OCI-LY1 (cell line): Measurements from ENCODE around the gene LRRC51.

ENCODE experiments used
- H2AFZ ChIP-seq: fragments of 200-600 bp; sonication (generic), shearing (Covaris generic); 2 replicates; pipeline ENCODE4 v1.6.0; 2014; ENCODE audit warnings: antibody characterized with exemption, mild to moderate bottlenecking, low read length
- H3F3A ChIP-seq: fragments of 200-600 bp; sonication (generic), shearing (Covaris generic); 2 replicates; pipeline ENCODE4 v1.6.0; 2014; ENCODE audit warnings: mild to moderate bottlenecking, antibody characterized with exemption, low read length, moderate library complexity; ENCODE audit not compliant: insufficient read depth
- H3K27ac ChIP-seq: fragments of 200-600 bp; sonication (generic); 2 replicates; pipeline ENCODE4 v1.5.1; 2014; ENCODE audit warnings: low read length, mixed run types, mild to moderate bottlenecking, low read depth; ENCODE audit not compliant: poor library complexity, severe bottlenecking
- H3K27me3 ChIP-seq: fragments of 200-600 bp; sonication (generic); 2 replicates; pipeline ENCODE4 v1.6.0; 2014; ENCODE audit warnings: antibody characterized with exemption, mild to moderate bottlenecking, low read length, moderate library complexity; ENCODE audit not compliant: insufficient read depth
- H3K36me3 ChIP-seq: fragments of 200-600 bp; sonication (generic); 2 replicates; pipeline ENCODE4 v1.6.1; 2014; ENCODE audit warnings: mild to moderate bottlenecking, antibody characterized with exemption, low read length, moderate library complexity, mixed read lengths; ENCODE audit not compliant: insufficient read depth
- H3K4me1 ChIP-seq: fragments of 200-600 bp; sonication (generic); 2 replicates; pipeline ENCODE4 v1.5.1; 2014; ENCODE audit warnings: mild to moderate bottlenecking, low read length, moderate library complexity; ENCODE audit not compliant: insufficient read depth, severe bottlenecking
- H3K4me2 ChIP-seq: fragments of 200-600 bp; sonication (generic), shearing (Covaris generic); 2 replicates; pipeline ENCODE4 v1.6.1; 2014; ENCODE audit warnings: low read length
- H3K4me3 ChIP-seq: fragments of 200-600 bp; sonication (generic); 2 replicates; pipeline ENCODE4 v1.5.1; 2014; ENCODE audit warnings: low read length, low read depth, mild to moderate bottlenecking, mixed read lengths; ENCODE audit not compliant: poor library complexity, severe bottlenecking
- H3K79me2 ChIP-seq: fragments of 200-600 bp; shearing (Covaris generic); 2 replicates; pipeline ENCODE4 v1.6.1; 2016; ENCODE audit warnings: mixed run types, low read length, mixed read lengths; ENCODE audit not compliant: insufficient read depth
- H3K9ac ChIP-seq: fragments of 200-600 bp; sonication (generic), shearing (Covaris generic); 2 replicates; pipeline ENCODE4 v1.6.1; 2014; ENCODE audit warnings: mild to moderate bottlenecking, low read length, mixed read lengths
- H3K9me2 ChIP-seq: fragments of 200-600 bp; sonication (generic), shearing (Covaris generic); 2 replicates; pipeline ENCODE4 v1.6.1; 2014; ENCODE audit warnings: low read depth, mild to moderate bottlenecking, low read length, mixed read lengths
- H3K9me3 ChIP-seq: fragments of 200-600 bp; shearing (Covaris generic); 2 replicates; pipeline ENCODE4 v1.6.1; 2014; ENCODE audit warnings: low read length, mixed read lengths
- H4K20me1 ChIP-seq: fragments of 200-600 bp; sonication (generic), shearing (Covaris generic); 2 replicates; pipeline ENCODE4 v1.6.0; 2016; ENCODE audit warnings: mild to moderate bottlenecking, low read length; ENCODE audit not compliant: insufficient read depth
- EZH2 ChIP-seq: fragments of 200-600 bp; sonication (generic), shearing (Covaris generic); IDR thresholded peaks from 2 replicates; pipeline ENCODE4 v1.8.0; 2017; ENCODE audit warnings: borderline replicate concordance, mixed run types, mild to moderate bottlenecking, antibody characterized with exemption, low read length, moderate library complexity, mixed read lengths
- TF ChIP-seq, protein P1 (sequence below): fragments of 200-600 bp; sonication (generic), shearing (Covaris generic); IDR thresholded peaks from 2 replicates; pipeline ENCODE4 v1.5.1; 2017; ENCODE audit warnings: mild to moderate bottlenecking, antibody characterized with exemption, low read length, moderate library complexity, mixed read lengths

LRRC51 gene

GRCh38 chr11:72075756-72076155, 4.9 kb upstream of the LRRC51 start:
- no peaks in the 10 kb centered on the region for H3K9me2 ChIP-seq
- H3K9ac ChIP-seq: no peak overlapping the region
- H3K4me1 ChIP-seq: peaks cover 62% of the 10 kb centered on the region
- no peak overlapping the region for H3K4me2 ChIP-seq
- no peak overlapping the region for H3K4me3 ChIP-seq
- no peaks in the 10 kb centered on the region for H3F3A ChIP-seq
- H2AFZ ChIP-seq: no peak overlapping the region
- peaks cover 11% of the 10 kb centered on the region; the same call in 1 of the 2 replicates for H3K36me3 ChIP-seq
- H3K79me2 ChIP-seq: peaks cover 83% of the 10 kb centered on the region
- no peaks in the 10 kb centered on the region for H4K20me1 ChIP-seq
- no peak for TF ChIP-seq EZH2
- TF ChIP-seq, protein P1, sequence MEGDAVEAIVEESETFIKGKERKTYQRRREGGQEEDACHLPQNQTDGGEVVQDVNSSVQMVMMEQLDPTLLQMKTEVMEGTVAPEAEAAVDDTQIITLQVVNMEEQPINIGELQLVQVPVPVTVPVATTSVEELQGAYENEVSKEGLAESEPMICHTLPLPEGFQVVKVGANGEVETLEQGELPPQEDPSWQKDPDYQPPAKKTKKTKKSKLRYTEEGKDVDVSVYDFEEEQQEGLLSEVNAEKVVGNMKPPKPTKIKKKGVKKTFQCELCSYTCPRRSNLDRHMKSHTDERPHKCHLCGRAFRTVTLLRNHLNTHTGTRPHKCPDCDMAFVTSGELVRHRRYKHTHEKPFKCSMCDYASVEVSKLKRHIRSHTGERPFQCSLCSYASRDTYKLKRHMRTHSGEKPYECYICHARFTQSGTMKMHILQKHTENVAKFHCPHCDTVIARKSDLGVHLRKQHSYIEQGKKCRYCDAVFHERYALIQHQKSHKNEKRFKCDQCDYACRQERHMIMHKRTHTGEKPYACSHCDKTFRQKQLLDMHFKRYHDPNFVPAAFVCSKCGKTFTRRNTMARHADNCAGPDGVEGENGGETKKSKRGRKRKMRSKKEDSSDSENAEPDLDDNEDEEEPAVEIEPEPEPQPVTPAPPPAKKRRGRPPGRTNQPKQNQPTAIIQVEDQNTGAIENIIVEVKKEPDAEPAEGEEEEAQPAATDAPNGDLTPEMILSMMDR: no peak
- no peaks in the 10 kb centered on the region for H3K9me3 ChIP-seq
- no peaks in the 10 kb centered on the region for H3K27me3 ChIP-seq
- H3K27ac ChIP-seq: peak overlapping the region; percentile 1

- Histone ChIP-seq H3K27me3 (no peaks in the 10 kb centered on the region), H3K27ac (peak overlapping the region; percentile 68), H3K79me2 (peaks cover 57% of the 10 kb centered on the region), H3K9me3 (no peaks in the 10 kb centered on the region), H3K36me3 (peaks cover 11% of the 10 kb centered on the region; the same call in 1 of the 2 replicates), H2AFZ (no peak overlapping the region), H3F3A (no peaks in the 10 kb centered on the region), H3K9me2 (no peaks in the 10 kb centered on the region), H3K9ac (peak overlapping the region; percentile 72), H3K4me2 (peak overlapping the region; percentile 83), H4K20me1 (no peaks in the 10 kb centered on the region), H3K4me3 (peak overlapping the region; percentile 83), H3K4me1 (peaks cover 49% of the 10 kb centered on the region)
- TF ChIP-seq, protein P1: no peak
- TF ChIP-seq EZH2: no peak
Observed at GRCh38 chr11:72078477-72078876, 2.2 kb upstream of the LRRC51 start.

DNA sequence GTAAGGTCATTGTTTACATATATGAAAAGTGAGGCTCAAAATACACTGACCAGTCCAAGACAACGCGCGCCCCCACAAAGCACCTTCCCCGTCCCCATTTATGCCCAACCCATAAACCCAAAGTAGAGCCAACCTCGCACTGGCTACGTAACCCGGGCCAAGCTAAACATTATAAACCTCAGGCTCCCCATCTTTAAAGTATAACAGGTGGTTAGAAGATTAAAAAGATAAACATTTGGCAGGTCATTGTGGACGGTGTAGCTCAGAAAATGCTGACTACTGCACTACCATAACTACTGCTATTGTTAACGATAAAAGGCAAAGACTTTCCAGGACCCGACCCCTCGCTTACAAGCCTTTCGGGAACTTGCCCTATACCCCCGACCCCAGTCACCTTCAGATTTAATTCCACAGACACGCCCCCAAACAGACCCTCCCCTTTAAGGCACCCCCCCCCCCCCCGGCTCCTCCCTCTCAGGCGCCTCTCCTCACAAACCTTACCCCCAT, 778 bp upstream of the LRRC51 start:
- peak overlapping the region; percentile 83 for H3K4me2 ChIP-seq
- peaks cover 49% of the 10 kb centered on the region for H3K4me1 ChIP-seq
- H3K9me2 ChIP-seq: no peaks in the 10 kb centered on the region
- H3K9me3 ChIP-seq: no peaks in the 10 kb centered on the region
- H3K79me2 ChIP-seq: peaks cover 47% of the 10 kb centered on the region
- H3K4me3 ChIP-seq: peak overlapping the region; percentile 83
- H3F3A ChIP-seq: no peaks in the 10 kb centered on the region
- H2AFZ ChIP-seq: no peak overlapping the region
- H3K9ac ChIP-seq: peak overlapping the region; percentile 72
- H3K36me3 ChIP-seq: peaks cover 11% of the 10 kb centered on the region; the same call in 1 of the 2 replicates
- H3K27ac ChIP-seq: peak overlapping the region; percentile 68
- TF ChIP-seq EZH2: no peak
- no peaks in the 10 kb centered on the region for H4K20me1 ChIP-seq
- H3K27me3 ChIP-seq: no peaks in the 10 kb centered on the region

- Histone ChIP-seq H3K4me3 (peak overlapping the region; percentile 83), H3K4me1 (peaks cover 40% of the 10 kb centered on the region), H3K27me3 (no peaks in the 10 kb centered on the region), H3K36me3 (0 out of 2 replicates have a peak, but pooled peaks cover 5% of the 10 kb centered on the region), H3F3A (no peaks in the 10 kb centered on the region), H3K9me3 (no peaks in the 10 kb centered on the region), H3K27ac (peak overlapping the region; percentile 44), H3K9me2 (no peaks in the 10 kb centered on the region), H3K4me2 (peak overlapping the region; percentile 68), H3K79me2 (peaks cover 37% of the 10 kb centered on the region), H4K20me1 (no peaks in the 10 kb centered on the region), H3K9ac (peak overlapping the region; percentile 64), H2AFZ (no peak overlapping the region)
- TF ChIP-seq, protein P1: no peak
- TF ChIP-seq EZH2: no peak
Observed at GRCh38 chr11:72081184-72081644, 564 bp downstream of the LRRC51 start.
